Esophagus mucosa (tissue), 1 donor: ENCODE data around the gene CAMK2N2. TPM values are rescaled to one million over a fixed set of nuclear protein-coding genes. Genes with fewer than 3 reads are reported as not detected.

Source experiments
- ATAC-seq: fragments of 200-7000 bp; cut with Tn5 transposase; one replicate; pipeline ENCODE4 v1.9.1; 2020
- total RNA-seq: library from RNA; stranded (reverse); gene quantifications from one replicate; pipeline ENCODE4 v1.2.4, GENCODE V29; 2023
- donor health status: DM: yes; HTN: yes; CAD: no.

CAMK2N2 gene
- 0.24 TPM for total RNA-seq

GRCh38 chr3:184261270-184261853 lies at the start of gene CAMK2N2:
Gene CAMK2N2, minus strand, starts transcription at chr3:184261553. Its CDS starts 268 bp downstream, at chr3:184261285.
- ATAC-seq = peak; percentile 52

GRCh38 chr3:184308744-184309143 lies 47.4 kb upstream of the CAMK2N2 start:
- ATAC-seq = no peak

GRCh38 chr3:184307915-184308314 lies 46.6 kb upstream of the CAMK2N2 start:
- no peak for ATAC-seq

GRCh38 chr3:184306341-184306972 lies 45.1 kb upstream of the CAMK2N2 start:
- ATAC-seq = no peak

GRCh38 chr3:184305577-184305976 lies 44.2 kb upstream of the CAMK2N2 start:
- peak; percentile 33 for ATAC-seq

GRCh38 chr3:184300378-184300720 lies 39.0 kb upstream of the CAMK2N2 start:
- no peak for ATAC-seq

GRCh38 chr3:184299488-184300377 lies 38.4 kb upstream of the CAMK2N2 start:
- ATAC-seq = peak; percentile 28

GRCh38 chr3:184298759-184299487 lies 37.6 kb upstream of the CAMK2N2 start, which contains the start of gene PSMD2:
Gene PSMD2, plus strand, starts transcription at chr3:184299241. Its CDS starts 26 bp downstream, at chr3:184299267.
- ATAC-seq = peak; percentile 99

GRCh38 chr3:184296616-184297015 lies 35.3 kb upstream of the CAMK2N2 start:
- ATAC-seq = no peak

GRCh38 chr3:184295771-184296170 lies 34.4 kb upstream of the CAMK2N2 start:
- ATAC-seq = no peak

- ATAC-seq = no peak
Measured at GRCh38 chr3:184291738-184292445, 30.5 kb upstream of the CAMK2N2 start.

GRCh38 chr3:184291044-184291737 lies 29.8 kb upstream of the CAMK2N2 start:
- peak; percentile 4 for ATAC-seq

- ATAC-seq = no peak
Measured at GRCh38 chr3:184290331-184290730, 29.0 kb upstream of the CAMK2N2 start.

GRCh38 chr3:184289426-184289938 lies 28.1 kb upstream of the CAMK2N2 start:
- ATAC-seq = peak; percentile 40

GRCh38 chr3:184284696-184285095 lies 23.3 kb upstream of the CAMK2N2 start:
- ATAC-seq = peak; percentile 65

GRCh38 chr3:184283681-184284080 lies 22.3 kb upstream of the CAMK2N2 start:
- no peak for ATAC-seq

- ATAC-seq = no peak
Measured at GRCh38 chr3:184282941-184283340, 21.6 kb upstream of the CAMK2N2 start.

GRCh38 chr3:184277366-184277765 lies 16.0 kb upstream of the CAMK2N2 start:
- ATAC-seq = no peak

GRCh38 chr3:184275961-184276910 lies 14.9 kb upstream of the CAMK2N2 start, which contains the start of gene ECE2:
Gene ECE2, plus strand, starts transcription at chr3:184276022. Its CDS starts 132 bp downstream, at chr3:184276154.
- ATAC-seq = peak; percentile 23

- no peak for ATAC-seq
Measured at GRCh38 chr3:184275381-184275701, 14.0 kb upstream of the CAMK2N2 start.
